GM12865 (cell line): ENCODE data around the gene DIAPH1.

Experiments
- DNase-seq: peaks from one replicate; pipeline ENCODE4 v3.0.0; 2010; ENCODE audit warnings: low read depth
- H3K4me3 ChIP-seq: 2 replicates; pipeline ENCODE4 v1.5.1; 2011; ENCODE audit warnings: mild to moderate bottlenecking, low read depth, low read length, control low read depth
- CTCF ChIP-seq: IDR thresholded peaks from 2 replicates; pipeline ENCODE4 v1.5.1; 2011; ENCODE audit warnings: low read length, control low read depth, low read depth, inconsistent platforms; ENCODE audit not compliant: insufficient read depth; ENCODE audit errors: missing control alignments

Gene DIAPH1

GRCh38 chr5:141596867-141597266, 21.9 kb downstream of the DIAPH1 start:
- no peak for DNase-seq
- no peak overlapping the region for H3K4me3 ChIP-seq
- no peak for TF ChIP-seq CTCF

GRCh38 chr5:141590127-141590526, 28.7 kb downstream of the DIAPH1 start:
- no peak overlapping the region for H3K4me3 ChIP-seq
- TF ChIP-seq CTCF: no peak
- no peak for DNase-seq

- DNase-seq: no peak
- H3K4me3 ChIP-seq: no peak overlapping the region
- TF ChIP-seq CTCF: no peak
These were observed 32.6 kb downstream of the DIAPH1 start for GRCh38 chr5:141586246-141586645.

- no peak overlapping the region for H3K4me3 ChIP-seq
- no peak for TF ChIP-seq CTCF
- no peak for DNase-seq
These were observed 33.2 kb downstream of the DIAPH1 start for GRCh38 chr5:141585594-141585993.

- TF ChIP-seq CTCF: no peak
- H3K4me3 ChIP-seq: no peak overlapping the region
- no peak for DNase-seq
These were observed 44.7 kb downstream of the DIAPH1 start for GRCh38 chr5:141574122-141574510.

GRCh38 chr5:141573489-141574121, 45.2 kb downstream of the DIAPH1 start:
- TF ChIP-seq CTCF: no peak
- no peak for DNase-seq
- H3K4me3 ChIP-seq: no peak overlapping the region

GRCh38 chr5:141570655-141571054, 48.1 kb downstream of the DIAPH1 start:
- no peak for TF ChIP-seq CTCF
- H3K4me3 ChIP-seq: no peak overlapping the region
- DNase-seq: no peak
